Astrocyte (in vitro differentiated cells and primary cell): Measurements from ENCODE around the gene ARHGAP23.

Experiments
- EZH2 ChIP-seq: IDR thresholded peaks from 2 replicates; pipeline ENCODE4 v1.6.1; 2012; ENCODE audit warnings: mild to moderate bottlenecking, low read length, inconsistent platforms; ENCODE audit not compliant: insufficient read depth
- TF ChIP-seq, protein P1 (sequence below): IDR thresholded peaks from 2 replicates; pipeline ENCODE4 v1.5.1; 2011; ENCODE audit warnings: low read depth, mild to moderate bottlenecking, inconsistent platforms, low read length, moderate library complexity; ENCODE audit not compliant: insufficient read depth

DNA sequence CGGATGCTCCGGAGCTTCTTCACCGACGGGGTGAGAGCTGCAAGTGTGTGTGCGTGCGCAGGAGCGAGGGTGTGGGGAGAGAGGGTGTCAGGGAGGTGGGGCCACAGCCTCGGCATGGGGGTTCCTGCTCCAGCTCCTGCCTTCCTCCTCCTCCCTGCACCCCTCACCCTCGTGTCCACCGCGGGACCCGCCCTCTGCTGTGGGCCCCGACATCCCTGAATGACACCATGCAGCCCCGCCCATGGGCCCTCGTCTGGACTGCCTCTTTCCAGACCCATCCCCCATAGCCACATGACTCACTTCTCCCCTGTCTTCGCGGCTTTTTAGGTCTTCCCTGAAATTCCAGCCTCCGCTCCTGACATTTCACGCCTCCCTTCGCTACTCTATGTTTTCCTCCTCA, 41.6 kb downstream of the ARHGAP23 start:
- TF ChIP-seq, protein P1, sequence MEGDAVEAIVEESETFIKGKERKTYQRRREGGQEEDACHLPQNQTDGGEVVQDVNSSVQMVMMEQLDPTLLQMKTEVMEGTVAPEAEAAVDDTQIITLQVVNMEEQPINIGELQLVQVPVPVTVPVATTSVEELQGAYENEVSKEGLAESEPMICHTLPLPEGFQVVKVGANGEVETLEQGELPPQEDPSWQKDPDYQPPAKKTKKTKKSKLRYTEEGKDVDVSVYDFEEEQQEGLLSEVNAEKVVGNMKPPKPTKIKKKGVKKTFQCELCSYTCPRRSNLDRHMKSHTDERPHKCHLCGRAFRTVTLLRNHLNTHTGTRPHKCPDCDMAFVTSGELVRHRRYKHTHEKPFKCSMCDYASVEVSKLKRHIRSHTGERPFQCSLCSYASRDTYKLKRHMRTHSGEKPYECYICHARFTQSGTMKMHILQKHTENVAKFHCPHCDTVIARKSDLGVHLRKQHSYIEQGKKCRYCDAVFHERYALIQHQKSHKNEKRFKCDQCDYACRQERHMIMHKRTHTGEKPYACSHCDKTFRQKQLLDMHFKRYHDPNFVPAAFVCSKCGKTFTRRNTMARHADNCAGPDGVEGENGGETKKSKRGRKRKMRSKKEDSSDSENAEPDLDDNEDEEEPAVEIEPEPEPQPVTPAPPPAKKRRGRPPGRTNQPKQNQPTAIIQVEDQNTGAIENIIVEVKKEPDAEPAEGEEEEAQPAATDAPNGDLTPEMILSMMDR = no peak
- no peak for TF ChIP-seq EZH2
